ENCODE measurements around the gene MYOCD. TPM values are rescaled to one million over a fixed set of nuclear protein-coding genes. Genes with fewer than 3 reads are reported as not detected.

The MYOCD gene
- total RNA-seq, 1 experiment from 2014 or later = not detected

- H3K27me3 ChIP-seq (ENCODE audit: control insufficient read depth, insufficient read depth, low read length) = no peaks in the 10 kb centered on the region
- POLR2A ChIA-PET = no interaction called here
- no TSS peak for BruUV-seq (replicated peaks)
- no peaks in the 10 kb centered on the region for H3K9me3 ChIP-seq (ENCODE audit: control insufficient read depth, insufficient read depth, low read depth, low read length)
- intact Hi-C loops (cut with micrococcal nuclease; ENCODE audit: unreplicated experiment) (no loop called here), in situ Hi-C loops (cut with HindIII; ENCODE audit: low pct_unique_long_range_greater_than_20kb, low sequenced_read_pairs) (no loop called here)
- no peak for DNase-seq (ENCODE audit: low read depth, low spot score)
- H3K27ac ChIP-seq (ENCODE audit: low read length) = no peak overlapping the region
- no peaks in the 10 kb centered on the region for H3K4me1 ChIP-seq (ENCODE audit: control insufficient read depth, insufficient read depth, low read length)
- H3K36me3 ChIP-seq (ENCODE audit: control insufficient read depth, insufficient read depth, low read length) = no peaks in the 10 kb centered on the region
- no peak for TF ChIP-seq SIN3A (IDR thresholded peaks at IDR 0.05; ENCODE audit: borderline replicate concordance, insufficient read depth, low read depth, low read length)
- no peak for TF ChIP-seq TCF7L2 (IDR thresholded peaks at IDR 0.05; ENCODE audit: low read depth, low read length)
- TF ChIP-seq REST (IDR thresholded peaks at IDR 0.05; ENCODE audit: insufficient read depth in 1 of 2, low read depth in 2 of 2, low read length in 1 of 2) = no peak
- no peak for TF ChIP-seq POLR2AphosphoS5 (IDR thresholded peaks at IDR 0.05; ENCODE audit: low read depth, low read length)
- no peak for TF ChIP-seq CTCF (IDR thresholded peaks at IDR 0.05)
- no peak for ATAC-seq
- H3K4me3 ChIP-seq (ENCODE audit: low read depth in 2 of 2, low read length in 2 of 2) = no peak overlapping the region
- CTCF ChIA-PET = no interaction called here
These were observed 37.8 kb upstream of the MYOCD start for GRCh38 chr17:12627781-12628451.

GRCh38 chr17:12631076-12631475, 34.6 kb upstream of the MYOCD start:
- DNase-seq (ENCODE audit: low read depth, low spot score) (no peak), ATAC-seq (no peak)
- Histone ChIP-seq H3K27me3 (ENCODE audit: control insufficient read depth, insufficient read depth, low read length) (no peaks in the 10 kb centered on the region), H3K36me3 (ENCODE audit: control insufficient read depth, insufficient read depth, low read length) (no peaks in the 10 kb centered on the region), H3K27ac (ENCODE audit: low read length) (no peak overlapping the region), H3K4me3 (ENCODE audit: low read depth in 2 of 2, low read length in 2 of 2) (no peak overlapping the region), H3K9me3 (ENCODE audit: control insufficient read depth, insufficient read depth, low read depth, low read length) (no peaks in the 10 kb centered on the region), H3K4me1 (ENCODE audit: control insufficient read depth, insufficient read depth, low read length) (no peaks in the 10 kb centered on the region)
- CTCF ChIA-PET = no interaction called here
- in situ Hi-C loops (cut with HindIII; ENCODE audit: low pct_unique_long_range_greater_than_20kb, low sequenced_read_pairs) = no loop called here
- POLR2A ChIA-PET = no interaction called here
- BruUV-seq (replicated peaks) = no TSS peak
- TF ChIP-seq SIN3A (IDR thresholded peaks at IDR 0.05; ENCODE audit: borderline replicate concordance, insufficient read depth, low read depth, low read length) = no peak
- TF ChIP-seq REST (IDR thresholded peaks at IDR 0.05; ENCODE audit: insufficient read depth in 1 of 2, low read depth in 2 of 2, low read length in 1 of 2) = no peak
- TF ChIP-seq CTCF (IDR thresholded peaks at IDR 0.05) = no peak
- no peak for TF ChIP-seq TCF7L2 (IDR thresholded peaks at IDR 0.05; ENCODE audit: low read depth, low read length)
- no peak for TF ChIP-seq POLR2AphosphoS5 (IDR thresholded peaks at IDR 0.05; ENCODE audit: low read depth, low read length)
- intact Hi-C loops (cut with micrococcal nuclease; ENCODE audit: unreplicated experiment) = no loop called here

Data from Panc1 (cell line).